DND-41 (cell line): ENCODE results near the gene RHOBTB3.

Source experiments
- EZH2 ChIP-seq: IDR thresholded peaks from 3 replicates; pipeline ENCODE4 v1.6.1; 2012; ENCODE audit warnings: borderline replicate concordance, low read depth, mild to moderate bottlenecking, moderate library complexity, low read length, inconsistent platforms; ENCODE audit not compliant: severe bottlenecking
- TF ChIP-seq, protein P1 (sequence below): IDR thresholded peaks from 2 replicates; pipeline ENCODE4 v1.5.1; 2012; ENCODE audit warnings: borderline replicate concordance, low read length, moderate library complexity, mild to moderate bottlenecking; ENCODE audit not compliant: poor library complexity, severe bottlenecking; ENCODE audit errors: extremely low read depth

DNA sequence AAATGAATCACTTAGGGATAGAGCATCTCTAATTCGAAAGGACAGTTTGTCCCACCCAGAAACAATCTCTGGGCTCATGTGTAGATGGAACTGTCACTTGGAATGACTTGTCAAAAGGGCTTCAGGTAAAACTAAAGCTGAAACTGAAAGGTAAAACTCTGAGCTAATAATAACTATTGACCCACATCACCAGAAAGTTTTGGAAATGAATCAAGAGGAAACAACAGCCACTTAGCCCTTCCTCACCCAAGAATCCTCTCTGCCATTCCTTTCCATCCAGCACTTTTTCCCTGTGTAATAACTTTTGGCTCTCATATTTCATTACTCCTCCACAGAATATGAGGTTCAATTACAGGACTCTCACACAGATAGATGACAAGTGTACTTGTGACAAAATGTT is 105.4 kb downstream of the RHOBTB3 start:
- TF ChIP-seq, protein P1, sequence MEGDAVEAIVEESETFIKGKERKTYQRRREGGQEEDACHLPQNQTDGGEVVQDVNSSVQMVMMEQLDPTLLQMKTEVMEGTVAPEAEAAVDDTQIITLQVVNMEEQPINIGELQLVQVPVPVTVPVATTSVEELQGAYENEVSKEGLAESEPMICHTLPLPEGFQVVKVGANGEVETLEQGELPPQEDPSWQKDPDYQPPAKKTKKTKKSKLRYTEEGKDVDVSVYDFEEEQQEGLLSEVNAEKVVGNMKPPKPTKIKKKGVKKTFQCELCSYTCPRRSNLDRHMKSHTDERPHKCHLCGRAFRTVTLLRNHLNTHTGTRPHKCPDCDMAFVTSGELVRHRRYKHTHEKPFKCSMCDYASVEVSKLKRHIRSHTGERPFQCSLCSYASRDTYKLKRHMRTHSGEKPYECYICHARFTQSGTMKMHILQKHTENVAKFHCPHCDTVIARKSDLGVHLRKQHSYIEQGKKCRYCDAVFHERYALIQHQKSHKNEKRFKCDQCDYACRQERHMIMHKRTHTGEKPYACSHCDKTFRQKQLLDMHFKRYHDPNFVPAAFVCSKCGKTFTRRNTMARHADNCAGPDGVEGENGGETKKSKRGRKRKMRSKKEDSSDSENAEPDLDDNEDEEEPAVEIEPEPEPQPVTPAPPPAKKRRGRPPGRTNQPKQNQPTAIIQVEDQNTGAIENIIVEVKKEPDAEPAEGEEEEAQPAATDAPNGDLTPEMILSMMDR, result no peak
- TF ChIP-seq EZH2, result no peak
